Measurements from ENCODE around the gene SCYL2. TPM values are rescaled to one million over a fixed set of nuclear protein-coding genes. Genes with fewer than 3 reads are reported as not detected.
"Not testable (repeated sequence)": the region's sequence is repeated elsewhere in the genome, so short reads cannot be mapped to it uniquely, and the experiment has no call there.

Gene SCYL2
- total RNA-seq: 10 to 100 TPM; 13.8 to 23.1 TPM

DNA sequence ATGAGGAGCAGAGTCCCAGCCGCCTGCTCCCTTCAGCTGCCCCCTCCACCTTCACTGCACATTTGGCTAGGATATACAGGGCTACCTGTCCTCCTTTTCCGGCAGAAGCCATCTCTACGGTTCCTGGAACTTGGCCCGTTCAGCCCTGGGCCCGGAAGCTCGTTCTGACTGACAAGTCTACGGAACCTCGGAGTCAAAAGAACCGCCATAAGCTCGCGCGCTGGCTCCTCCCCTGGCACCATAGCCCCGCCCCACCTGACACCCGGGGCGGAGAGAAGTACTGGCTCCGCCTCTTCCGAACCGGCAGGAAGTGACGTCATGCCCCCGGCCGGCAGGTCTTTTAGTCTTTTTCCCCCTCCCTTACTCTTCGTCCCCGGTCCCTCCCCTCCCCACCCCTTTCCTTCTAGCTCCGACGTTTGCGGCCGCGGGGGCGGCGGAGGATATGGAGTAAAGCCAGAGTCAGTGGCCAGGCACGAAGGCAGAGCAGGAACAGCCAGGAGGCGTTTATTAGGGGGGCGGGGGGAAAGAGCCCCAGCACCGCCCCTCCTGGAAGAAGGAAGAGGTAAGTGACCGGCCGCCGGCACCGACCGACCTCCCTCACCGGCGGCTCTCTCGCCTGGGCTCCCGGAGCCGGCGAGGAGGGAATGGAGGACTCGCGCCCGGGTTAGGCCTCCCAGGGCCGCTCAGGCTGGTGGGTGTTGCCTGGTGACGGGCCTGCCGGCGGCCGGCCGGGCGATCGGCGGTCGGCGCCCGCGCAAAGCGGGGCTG lies at the start of gene SCYL2, which contains the start of gene DEPDC4:
Gene SCYL2 (plus strand): TSS at position 343 of the 768 bp plus-strand sequence. CDS start 15,794 bp downstream, outside the sequence.
Gene DEPDC4 (minus strand): TSS at position 245 of the 768 bp plus-strand sequence. CDS start 3 bp downstream, at position 242.
- peak within 1 kb of the TSS; percentile 84 to 98 (median 96) for H3K27ac ChIP-seq
- H3K36me3 ChIP-seq (replicated peaks in 1 of 2; ENCODE audit: insufficient read depth in 1 of 2, low read depth in 2 of 2): no peaks in the 10 kb centered on the region
- 0 to 1% methylated on average over 26 to 62 of the region's 62 CpGs for WGBS, 2 donors
- H3K9me3 ChIP-seq: no peaks in the 10 kb centered on the region
- no peaks in the 10 kb centered on the region for H3K27me3 ChIP-seq
- peak within 1 kb of the TSS; percentile 78 to 86 for H3K4me3 ChIP-seq
- peaks cover 28% of the 10 kb centered on the region for H3K4me1 ChIP-seq
- peak; percentile 92 for ATAC-seq
- peak; percentile 96 to 97 (median 96) for DNase-seq
- peak; percentile 61 to 86 (median 84) for TF ChIP-seq POLR2A (IDR thresholded peaks at IDR 0.05)
- TF ChIP-seq, protein P1, sequence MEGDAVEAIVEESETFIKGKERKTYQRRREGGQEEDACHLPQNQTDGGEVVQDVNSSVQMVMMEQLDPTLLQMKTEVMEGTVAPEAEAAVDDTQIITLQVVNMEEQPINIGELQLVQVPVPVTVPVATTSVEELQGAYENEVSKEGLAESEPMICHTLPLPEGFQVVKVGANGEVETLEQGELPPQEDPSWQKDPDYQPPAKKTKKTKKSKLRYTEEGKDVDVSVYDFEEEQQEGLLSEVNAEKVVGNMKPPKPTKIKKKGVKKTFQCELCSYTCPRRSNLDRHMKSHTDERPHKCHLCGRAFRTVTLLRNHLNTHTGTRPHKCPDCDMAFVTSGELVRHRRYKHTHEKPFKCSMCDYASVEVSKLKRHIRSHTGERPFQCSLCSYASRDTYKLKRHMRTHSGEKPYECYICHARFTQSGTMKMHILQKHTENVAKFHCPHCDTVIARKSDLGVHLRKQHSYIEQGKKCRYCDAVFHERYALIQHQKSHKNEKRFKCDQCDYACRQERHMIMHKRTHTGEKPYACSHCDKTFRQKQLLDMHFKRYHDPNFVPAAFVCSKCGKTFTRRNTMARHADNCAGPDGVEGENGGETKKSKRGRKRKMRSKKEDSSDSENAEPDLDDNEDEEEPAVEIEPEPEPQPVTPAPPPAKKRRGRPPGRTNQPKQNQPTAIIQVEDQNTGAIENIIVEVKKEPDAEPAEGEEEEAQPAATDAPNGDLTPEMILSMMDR (IDR thresholded peaks at IDR 0.05): peak in 4 of 7 experiments; percentile 13 to 27 (median 19)
- intact Hi-C loops (cut with DNase I): no loop called here

GRCh38 chr12:100219328-100220109 lies 47.5 kb upstream of the SCYL2 start:
- Histone ChIP-seq H3K4me1 (no peaks in the 10 kb centered on the region), H3K4me3 (no peak overlapping the region), H3K27me3 (no peaks in the 10 kb centered on the region), H3K9me3 (no peaks in the 10 kb centered on the region), H3K36me3 (replicated peaks in 1 of 2; ENCODE audit: insufficient read depth in 1 of 2, low read depth in 2 of 2) (peaks cover 0 to 10% of the 10 kb centered on the region in 2 donors), H3K27ac (no peak overlapping the region)
- DNase-seq: no peak
- intact Hi-C loops (cut with DNase I): no loop called here
- TF ChIP-seq, protein P1 (IDR thresholded peaks at IDR 0.05): no peak
- ATAC-seq: no peak
- 89 to 91% methylated on average over 5 of the region's 5 CpGs for WGBS, 2 donors

GRCh38 chr12:100221523-100221922 lies 45.5 kb upstream of the SCYL2 start:
- no peak overlapping the region for H3K27ac ChIP-seq
- no peaks in the 10 kb centered on the region for H3K9me3 ChIP-seq
- no peaks in the 10 kb centered on the region for H3K4me1 ChIP-seq
- intact Hi-C loops (cut with DNase I): no loop called here
- no peak for ATAC-seq
- H3K4me3 ChIP-seq: no peak overlapping the region
- no peaks in the 10 kb centered on the region for H3K27me3 ChIP-seq
- DNase-seq: no peak
- 90 to 94% methylated on average over 3 of the region's 3 CpGs for WGBS, 2 donors
- H3K36me3 ChIP-seq (replicated peaks in 1 of 2; ENCODE audit: insufficient read depth in 1 of 2, low read depth in 2 of 2): peaks cover 0 to 10% of the 10 kb centered on the region in 2 donors
- TF ChIP-seq, protein P1 (IDR thresholded peaks at IDR 0.05): no peak
- no peak for TF ChIP-seq POLR2A (IDR thresholded peaks at IDR 0.05)

DNA sequence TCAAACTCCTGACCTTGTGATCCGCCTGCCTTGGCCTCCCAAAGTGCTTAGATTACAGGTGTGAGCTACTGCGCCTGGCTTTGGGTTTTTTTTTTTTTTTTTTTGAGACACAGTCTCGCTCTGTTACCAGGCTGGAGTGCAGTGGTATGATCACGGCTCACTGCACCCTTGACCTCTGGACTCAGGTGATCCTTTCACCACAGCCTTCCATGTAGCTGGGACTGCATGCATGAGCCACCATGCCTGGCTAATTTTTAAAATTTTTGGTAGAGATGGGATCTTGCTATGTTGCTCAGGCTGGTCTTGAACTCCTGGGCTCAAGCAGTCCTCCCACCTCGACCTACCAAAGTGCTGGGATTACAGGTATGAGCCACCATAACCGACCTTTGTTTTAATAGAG lies 44.8 kb upstream of the SCYL2 start:
- H3K4me3 ChIP-seq; H3K9me3 ChIP-seq; H3K27me3 ChIP-seq; H3K36me3 ChIP-seq (replicated peaks in 1 of 2; ENCODE audit: insufficient read depth in 1 of 2, low read depth in 2 of 2); ATAC-seq; intact Hi-C loops (cut with DNase I); H3K27ac ChIP-seq; H3K4me1 ChIP-seq; DNase-seq: not testable (repeated sequence)
- WGBS, 2 donors: 92 to 96% methylated on average over 6 of the region's 6 CpGs

DNA sequence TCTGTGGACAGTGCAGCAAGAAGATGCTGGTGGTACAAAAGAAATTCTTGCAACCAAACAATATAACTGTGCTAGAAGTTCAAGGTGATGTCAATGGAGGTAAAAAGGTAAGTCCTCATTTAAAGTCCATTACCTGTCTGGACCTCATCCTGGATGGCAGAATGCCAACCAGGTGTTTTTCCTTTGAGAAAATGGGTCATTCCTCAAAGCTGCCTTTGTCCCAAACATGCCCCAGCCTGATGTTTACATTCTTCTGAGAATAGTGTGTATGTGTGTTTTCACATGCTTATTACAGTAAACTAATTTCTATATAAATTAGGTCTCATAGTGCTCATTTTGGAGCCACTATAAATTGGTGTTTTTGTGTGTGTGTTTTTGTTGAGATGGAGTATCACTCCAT lies 41.5 kb upstream of the SCYL2 start:
- no peak overlapping the region for H3K4me3 ChIP-seq
- no peak overlapping the region for H3K27ac ChIP-seq
- ATAC-seq: no peak
- no peak for DNase-seq
- peaks cover 0 to 5% of the 10 kb centered on the region in 2 donors for H3K36me3 ChIP-seq (replicated peaks in 1 of 2; ENCODE audit: insufficient read depth in 1 of 2, low read depth in 2 of 2)
- intact Hi-C loops (cut with DNase I): no loop called here
- no peak for TF ChIP-seq POLR2A (IDR thresholded peaks at IDR 0.05)
- TF ChIP-seq, protein P1 (IDR thresholded peaks at IDR 0.05): no peak
- no peaks in the 10 kb centered on the region for H3K9me3 ChIP-seq
- no peaks in the 10 kb centered on the region for H3K4me1 ChIP-seq
- no peaks in the 10 kb centered on the region for H3K27me3 ChIP-seq

Data from body of pancreas (tissue), 4 donors.